NB4 (cell line): Measurements from ENCODE around the gene COL9A3.

Experiments
- DNase-seq: peaks from one replicate; pipeline ENCODE4 v3.0.0; 2010; ENCODE audit warnings: low read depth
- H3K4me3 ChIP-seq: one replicate; pipeline ENCODE4 v1.5.1; 2011; ENCODE audit warnings: mild to moderate bottlenecking, low read depth, low read length, moderate library complexity
- CTCF ChIP-seq: IDR thresholded peaks from one replicate; pipeline ENCODE4 v1.5.1; 2012; ENCODE audit warnings: low read depth, low read length
- MAX ChIP-seq: IDR thresholded peaks from 2 replicates; pipeline ENCODE4 v1.6.1; 2011; ENCODE audit warnings: low read depth, low read length
- MYC ChIP-seq: IDR thresholded peaks from 2 replicates; pipeline ENCODE4 v1.6.1; 2011; ENCODE audit warnings: low read depth, low read length
- POLR2A ChIP-seq: IDR thresholded peaks from 2 replicates; pipeline ENCODE4 v1.6.1; 2011; ENCODE audit warnings: mild to moderate bottlenecking; ENCODE audit not compliant: insufficient read length; ENCODE audit errors: extremely low read depth

Gene COL9A3

DNA sequence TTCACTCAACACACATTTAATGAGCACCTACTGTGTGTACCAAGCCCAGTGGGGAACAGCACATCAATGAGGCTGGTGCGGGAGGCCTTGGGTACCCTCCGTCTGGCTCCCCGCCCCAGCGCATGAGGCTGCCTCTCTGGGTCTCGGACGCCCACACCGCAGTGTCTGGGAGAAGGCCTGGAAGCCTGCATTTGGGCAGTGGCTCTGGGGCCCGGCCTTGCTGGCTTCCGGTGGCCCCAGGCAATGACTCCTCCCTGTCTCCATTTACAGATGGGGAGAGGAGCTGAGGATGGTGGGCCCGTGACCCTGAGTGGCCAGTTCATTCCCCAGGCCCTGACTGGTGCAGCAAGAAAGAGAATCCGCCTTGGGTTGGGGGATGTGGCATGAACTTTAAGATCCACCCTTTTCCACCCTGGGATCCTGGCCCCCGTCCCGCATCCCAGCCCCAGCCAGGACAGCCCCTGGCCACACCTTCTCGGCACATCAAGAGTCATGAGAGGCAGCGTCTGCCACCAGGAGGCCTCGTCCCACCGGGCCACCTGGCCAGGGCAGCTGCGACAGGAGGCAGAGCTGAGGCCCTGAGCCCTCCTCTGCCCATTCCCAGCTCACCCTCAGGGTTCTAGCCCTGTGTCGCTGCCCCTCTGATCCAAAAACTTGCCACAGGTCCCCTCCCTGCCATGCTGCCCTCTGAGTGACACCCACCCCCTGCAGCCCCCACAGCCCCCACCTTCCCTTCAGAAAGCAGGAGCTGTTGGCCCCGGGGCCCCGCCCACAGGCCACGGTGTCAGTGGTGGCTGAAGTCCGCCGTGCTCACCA is 38.0 kb upstream of the COL9A3 start:
- DNase-seq: no peak
- H3K4me3 ChIP-seq: no peak overlapping the region
- TF ChIP-seq MAX: no peak
- TF ChIP-seq MYC: no peak
- TF ChIP-seq CTCF: no peak
- no peak for TF ChIP-seq POLR2A

- TF ChIP-seq MAX: no peak
- DNase-seq: no peak
- H3K4me3 ChIP-seq: no peak overlapping the region
Measured at GRCh38 chr20:62779417-62779685, 37.5 kb upstream of the COL9A3 start.

GRCh38 chr20:62780204-62780603 is 36.6 kb upstream of the COL9A3 start:
- TF ChIP-seq MYC (no peak), MAX (no peak), CTCF (no peak), POLR2A (no peak)
- no peak for DNase-seq
- no peak overlapping the region for H3K4me3 ChIP-seq

DNA sequence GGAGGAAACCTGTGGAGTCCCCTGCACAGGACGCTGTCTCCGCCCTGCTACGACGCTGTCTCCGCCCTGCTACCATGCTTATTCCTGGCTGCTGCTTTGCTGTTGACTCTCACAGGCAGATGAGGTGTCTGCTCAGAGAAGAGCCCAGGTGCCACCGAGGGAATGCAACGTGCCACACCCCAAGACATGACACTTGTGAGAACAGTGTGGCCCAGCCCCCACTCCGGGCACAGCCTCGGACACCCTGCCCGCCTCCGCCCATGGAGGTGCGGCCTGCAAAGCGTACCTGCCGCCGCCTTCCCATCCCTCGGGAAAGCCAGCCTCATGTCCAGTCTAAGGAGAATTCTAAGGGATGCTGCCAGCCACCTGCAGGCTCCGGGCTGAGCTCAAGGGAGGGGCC is 36.2 kb upstream of the COL9A3 start:
- TF ChIP-seq MAX (no peak), MYC (no peak), POLR2A (no peak), CTCF (no peak)
- no peak overlapping the region for H3K4me3 ChIP-seq
- DNase-seq: no peak

GRCh38 chr20:62782149-62782892 is 34.5 kb upstream of the COL9A3 start:
- no peak overlapping the region for H3K4me3 ChIP-seq
- DNase-seq: no peak
- TF ChIP-seq POLR2A (no peak), MYC (no peak), CTCF (no peak)

- DNase-seq: peak; percentile 61
- TF ChIP-seq MYC (no peak), CTCF (no peak), MAX (no peak), POLR2A (no peak)
- no peak overlapping the region for H3K4me3 ChIP-seq
Measured at GRCh38 chr20:62782893-62783278, 34.0 kb upstream of the COL9A3 start.
